IPS DF 4.7 (cell line): ENCODE results near the gene ERGIC1.

ENCODE experiments used
- DNase-seq: peaks from one replicate; pipeline ENCODE4 v3.0.0-alpha.2; 2013; ENCODE audit warnings: low spot score; ENCODE audit errors: extremely low read depth

ERGIC1 gene

GRCh38 chr5:172901012-172901780, 67.1 kb downstream of the ERGIC1 start:
- DNase-seq, result no peak

GRCh38 chr5:172901788-172902496, 67.9 kb downstream of the ERGIC1 start:
- DNase-seq, result no peak

- no peak for DNase-seq
Measured at GRCh38 chr5:172902497-172903472, 68.7 kb downstream of the ERGIC1 start.

GRCh38 chr5:172903790-172904189, 69.7 kb downstream of the ERGIC1 start:
- no peak for DNase-seq

- DNase-seq, result no peak
Measured at GRCh38 chr5:172904312-172904642, 70.2 kb downstream of the ERGIC1 start.

- no peak for DNase-seq
Measured at GRCh38 chr5:172904643-172905345, 70.7 kb downstream of the ERGIC1 start.

- DNase-seq, result no peak
Measured at GRCh38 chr5:172905346-172906140, 71.5 kb downstream of the ERGIC1 start.

- DNase-seq, result no peak
Measured at GRCh38 chr5:172906436-172906835, 72.4 kb downstream of the ERGIC1 start.

- no peak for DNase-seq
Measured at GRCh38 chr5:172906888-172907287, 72.8 kb downstream of the ERGIC1 start.

GRCh38 chr5:172907657-172908056, 73.6 kb downstream of the ERGIC1 start:
- no peak for DNase-seq

GRCh38 chr5:172908662-172909061, 74.6 kb downstream of the ERGIC1 start:
- no peak for DNase-seq

GRCh38 chr5:172909931-172910502, 76.0 kb downstream of the ERGIC1 start:
- no peak for DNase-seq

- DNase-seq, result no peak
Measured at GRCh38 chr5:172910828-172911627, 77.0 kb downstream of the ERGIC1 start.

GRCh38 chr5:172911628-172911880, 77.5 kb downstream of the ERGIC1 start:
- DNase-seq, result no peak

- DNase-seq, result no peak
Measured at GRCh38 chr5:172911976-172912375, 77.9 kb downstream of the ERGIC1 start.

- DNase-seq, result no peak
Measured at GRCh38 chr5:172913117-172913850, 79.2 kb downstream of the ERGIC1 start.

- DNase-seq, result no peak
Measured at GRCh38 chr5:172915514-172915913, 81.5 kb downstream of the ERGIC1 start.

GRCh38 chr5:172918421-172919371, 84.6 kb downstream of the ERGIC1 start:
- no peak for DNase-seq
